Measurements from ENCODE around the gene TRPM2.

GRCh38 chr21:44482581-44483287, 129.3 kb downstream of the TRPM2 start:
- TF ChIP-seq CTCF (IDR thresholded peaks at IDR 0.05) (no peak), POLR2A (IDR thresholded peaks at IDR 0.05) (no peak)
